ENCODE data around the gene GALNT7. TPM values are rescaled to one million over a fixed set of nuclear protein-coding genes. Genes with fewer than 3 reads are reported as not detected.

GALNT7 gene
- total and polyA plus RNA-seq, 4 donors, result 0.65 to 13.0 (median 2.1) TPM

GRCh38 chr4:173214661-173215060, 46.0 kb downstream of the GALNT7 start:
- Histone ChIP-seq H3K9ac (ENCODE audit: low read depth in 1 of 2, low read length in 2 of 2) (no peak overlapping the region), H3K9me3 (ENCODE audit: control insufficient read depth in 4 of 4, low read length in 3 of 4) (no peaks in the 10 kb centered on the region), H3K36me3 (ENCODE audit: control insufficient read depth in 4 of 4, insufficient read depth in 3 of 4, low read depth in 1 of 4, low read length in 3 of 4) (no peaks in the 10 kb centered on the region), H3K4me1 (ENCODE audit: control insufficient read depth in 4 of 4, insufficient read depth in 4 of 4, low read length in 3 of 4) (no peaks in the 10 kb centered on the region), H3K27ac (ENCODE audit: low read depth in 1 of 2, low read length in 2 of 2) (no peak overlapping the region), H3K27me3 (ENCODE audit: control insufficient read depth in 4 of 4, insufficient read depth in 4 of 4, low read length in 3 of 4) (no peaks in the 10 kb centered on the region), H3K4me3 (ENCODE audit: low read depth in 1 of 3, low read length in 3 of 3) (no peak overlapping the region)
- 77% methylated on average over 2 of the region's 2 CpGs for WGBS
- TF ChIP-seq HNF4A (conservative IDR thresholded peaks at IDR 0.05) (no peak), NR2F2 (IDR thresholded peaks at IDR 0.05) (no peak), ZBTB33 (IDR thresholded peaks at IDR 0.05) (no peak), RAD21 (IDR thresholded peaks at IDR 0.05) (no peak), EGR1 (IDR thresholded peaks at IDR 0.05; ENCODE audit: low read depth in 2 of 2) (no peak), FOXA2 (IDR thresholded peaks at IDR 0.05) (no peak), FOXA1 (IDR thresholded peaks at IDR 0.05) (no peak), GABPA (IDR thresholded peaks at IDR 0.05 in 1 of 2, conservative IDR thresholded peaks at IDR 0.05 in 1 of 2) (no peak), ATF3 (IDR thresholded peaks at IDR 0.05) (no peak), TAF1 (conservative IDR thresholded peaks at IDR 0.05) (no peak), SP1 (IDR thresholded peaks at IDR 0.05) (no peak)
- DNase-seq (ENCODE audit: low spot score), result no peak

DNA sequence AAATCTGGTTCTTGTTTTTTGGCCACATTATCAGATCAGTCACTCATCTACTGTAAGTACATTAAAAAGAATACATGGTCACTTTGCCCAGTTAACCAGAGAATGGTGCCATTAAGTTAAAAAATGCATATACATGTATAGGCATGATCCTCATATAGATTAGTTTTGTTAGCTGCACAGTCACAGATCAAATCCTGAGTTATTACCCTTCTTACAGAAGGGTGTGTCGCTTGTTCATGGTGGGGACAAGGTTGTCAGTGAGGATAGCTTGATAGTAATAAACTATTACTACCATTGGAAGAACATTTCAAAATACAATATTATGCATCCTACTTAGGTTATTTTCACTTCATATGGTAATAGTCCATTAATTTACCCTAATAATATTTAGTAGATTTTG, 48.5 kb downstream of the GALNT7 start:
- Histone ChIP-seq H3K27me3 (ENCODE audit: control insufficient read depth in 4 of 4, insufficient read depth in 4 of 4, low read length in 3 of 4) (no peaks in the 10 kb centered on the region), H3K36me3 (ENCODE audit: control insufficient read depth in 4 of 4, insufficient read depth in 3 of 4, low read depth in 1 of 4, low read length in 3 of 4) (no peaks in the 10 kb centered on the region), H3K4me1 (ENCODE audit: control insufficient read depth in 4 of 4, insufficient read depth in 4 of 4, low read length in 3 of 4) (no peaks in the 10 kb centered on the region), H3K27ac (ENCODE audit: low read depth in 1 of 2, low read length in 2 of 2) (no peak overlapping the region), H3K9ac (ENCODE audit: low read depth in 1 of 2, low read length in 2 of 2) (no peak overlapping the region), H3K4me3 (ENCODE audit: low read depth in 1 of 3, low read length in 3 of 3) (no peak overlapping the region), H3K9me3 (ENCODE audit: control insufficient read depth in 4 of 4, low read length in 3 of 4) (no peaks in the 10 kb centered on the region)
- DNase-seq (ENCODE audit: low spot score), result no peak
- TF ChIP-seq EGR1 (IDR thresholded peaks at IDR 0.05; ENCODE audit: low read depth in 2 of 2) (no peak), ATF3 (IDR thresholded peaks at IDR 0.05) (no peak), JUND (IDR thresholded peaks at IDR 0.05) (no peak), SP1 (IDR thresholded peaks at IDR 0.05) (no peak), MAX (IDR thresholded peaks at IDR 0.05) (no peak), RXRA (IDR thresholded peaks at IDR 0.05) (no peak), YY1 (IDR thresholded peaks at IDR 0.05) (no peak), HNF4G (IDR thresholded peaks at IDR 0.05) (no peak), HNF4A (conservative IDR thresholded peaks at IDR 0.05) (no peak), NR2F2 (IDR thresholded peaks at IDR 0.05) (no peak), RAD21 (IDR thresholded peaks at IDR 0.05) (no peak), FOXA1 (IDR thresholded peaks at IDR 0.05) (no peak), FOXA2 (IDR thresholded peaks at IDR 0.05) (no peak)
- TF ChIP-seq, protein P1, sequence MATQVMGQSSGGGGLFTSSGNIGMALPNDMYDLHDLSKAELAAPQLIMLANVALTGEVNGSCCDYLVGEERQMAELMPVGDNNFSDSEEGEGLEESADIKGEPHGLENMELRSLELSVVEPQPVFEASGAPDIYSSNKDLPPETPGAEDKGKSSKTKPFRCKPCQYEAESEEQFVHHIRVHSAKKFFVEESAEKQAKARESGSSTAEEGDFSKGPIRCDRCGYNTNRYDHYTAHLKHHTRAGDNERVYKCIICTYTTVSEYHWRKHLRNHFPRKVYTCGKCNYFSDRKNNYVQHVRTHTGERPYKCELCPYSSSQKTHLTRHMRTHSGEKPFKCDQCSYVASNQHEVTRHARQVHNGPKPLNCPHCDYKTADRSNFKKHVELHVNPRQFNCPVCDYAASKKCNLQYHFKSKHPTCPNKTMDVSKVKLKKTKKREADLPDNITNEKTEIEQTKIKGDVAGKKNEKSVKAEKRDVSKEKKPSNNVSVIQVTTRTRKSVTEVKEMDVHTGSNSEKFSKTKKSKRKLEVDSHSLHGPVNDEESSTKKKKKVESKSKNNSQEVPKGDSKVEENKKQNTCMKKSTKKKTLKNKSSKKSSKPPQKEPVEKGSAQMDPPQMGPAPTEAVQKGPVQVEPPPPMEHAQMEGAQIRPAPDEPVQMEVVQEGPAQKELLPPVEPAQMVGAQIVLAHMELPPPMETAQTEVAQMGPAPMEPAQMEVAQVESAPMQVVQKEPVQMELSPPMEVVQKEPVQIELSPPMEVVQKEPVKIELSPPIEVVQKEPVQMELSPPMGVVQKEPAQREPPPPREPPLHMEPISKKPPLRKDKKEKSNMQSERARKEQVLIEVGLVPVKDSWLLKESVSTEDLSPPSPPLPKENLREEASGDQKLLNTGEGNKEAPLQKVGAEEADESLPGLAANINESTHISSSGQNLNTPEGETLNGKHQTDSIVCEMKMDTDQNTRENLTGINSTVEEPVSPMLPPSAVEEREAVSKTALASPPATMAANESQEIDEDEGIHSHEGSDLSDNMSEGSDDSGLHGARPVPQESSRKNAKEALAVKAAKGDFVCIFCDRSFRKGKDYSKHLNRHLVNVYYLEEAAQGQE (IDR thresholded peaks at IDR 0.05), result no peak
- TF ChIP-seq, protein P2, sequence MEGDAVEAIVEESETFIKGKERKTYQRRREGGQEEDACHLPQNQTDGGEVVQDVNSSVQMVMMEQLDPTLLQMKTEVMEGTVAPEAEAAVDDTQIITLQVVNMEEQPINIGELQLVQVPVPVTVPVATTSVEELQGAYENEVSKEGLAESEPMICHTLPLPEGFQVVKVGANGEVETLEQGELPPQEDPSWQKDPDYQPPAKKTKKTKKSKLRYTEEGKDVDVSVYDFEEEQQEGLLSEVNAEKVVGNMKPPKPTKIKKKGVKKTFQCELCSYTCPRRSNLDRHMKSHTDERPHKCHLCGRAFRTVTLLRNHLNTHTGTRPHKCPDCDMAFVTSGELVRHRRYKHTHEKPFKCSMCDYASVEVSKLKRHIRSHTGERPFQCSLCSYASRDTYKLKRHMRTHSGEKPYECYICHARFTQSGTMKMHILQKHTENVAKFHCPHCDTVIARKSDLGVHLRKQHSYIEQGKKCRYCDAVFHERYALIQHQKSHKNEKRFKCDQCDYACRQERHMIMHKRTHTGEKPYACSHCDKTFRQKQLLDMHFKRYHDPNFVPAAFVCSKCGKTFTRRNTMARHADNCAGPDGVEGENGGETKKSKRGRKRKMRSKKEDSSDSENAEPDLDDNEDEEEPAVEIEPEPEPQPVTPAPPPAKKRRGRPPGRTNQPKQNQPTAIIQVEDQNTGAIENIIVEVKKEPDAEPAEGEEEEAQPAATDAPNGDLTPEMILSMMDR (IDR thresholded peaks at IDR 0.05; ENCODE audit: low read depth, low read length, missing input control), result no peak
- WGBS, result 91% methylated on average over 1 of the region's 1 CpG
